Activated CD4-positive, alpha-beta T cell treated with anti-CD3 and anti-CD28 coated beads for 36 hours (primary cell): ENCODE data around the gene LRRN3. TPM values are rescaled to one million over a fixed set of nuclear protein-coding genes. Genes with fewer than 3 reads are reported as not detected.

ENCODE experiments used
- ATAC-seq: fragments of 200-7000 bp; cut with Tn5 transposase; one replicate; pipeline ENCODE4 v1.10.0; 2021; ENCODE audit warnings: mild to moderate bottlenecking, moderate library complexity
- CTCF ChIA-PET: fragments of 350-600 bp; sonication (Branson Sonifier 250); formaldehyde crosslinking; loops from one replicate; lab custom pipeline; 2021; ENCODE audit warnings: antibody characterized with exemption; lab: Charles Lee
- POLR2A ChIA-PET: fragments of 350-600 bp; sonication (Branson Sonifier 250); formaldehyde crosslinking; loops from one replicate; lab custom pipeline; 2021; ENCODE audit warnings: antibody characterized with exemption, inconsistent platforms; lab: Charles Lee
- DNase-seq: peaks from one replicate; pipeline ENCODE4 v3.0.0-alpha.2; 2020
- H3K27ac Mint-ChIP-seq: one replicate; pipeline ENCODE4 v1.8.0; 2021; ENCODE audit warnings: mixed read lengths
- H3K27me3 Mint-ChIP-seq: one replicate; pipeline ENCODE4 v1.8.0; 2021; ENCODE audit warnings: mixed read lengths
- H3K36me3 Mint-ChIP-seq: one replicate; pipeline ENCODE4 v1.8.0; 2021; ENCODE audit warnings: low read depth, mixed read lengths
- H3K4me1 Mint-ChIP-seq: one replicate; pipeline ENCODE4 v1.8.0; 2021; ENCODE audit warnings: mixed read lengths
- H3K4me3 Mint-ChIP-seq: one replicate; pipeline ENCODE4 v1.8.0; 2021; ENCODE audit warnings: mild to moderate bottlenecking, moderate library complexity, mixed read lengths
- H3K9me3 Mint-ChIP-seq: one replicate; pipeline ENCODE4 v1.8.0; 2021; ENCODE audit warnings: low read depth, mixed read lengths
- intact Hi-C, 2 experiments: fragments of 100-400 bp; cut with DNase I in 1 of 2; cut with micrococcal nuclease in 1 of 2; formaldehyde crosslinking; loops; one replicate each; pipeline versions ENCODE4 v1.14.2 to v1.15.1; 2022 to 2024; cut with DNase I, micrococcal nuclease
- total RNA-seq, 2 experiments: library from RNA; stranded (reverse); gene quantifications; one replicate each; pipeline ENCODE4 v1.2.3, GENCODE V29; 2021

Gene LRRN3
- total RNA-seq, 2 experiments from 2014 or later, result 6.7 to 8.0 TPM

DNA sequence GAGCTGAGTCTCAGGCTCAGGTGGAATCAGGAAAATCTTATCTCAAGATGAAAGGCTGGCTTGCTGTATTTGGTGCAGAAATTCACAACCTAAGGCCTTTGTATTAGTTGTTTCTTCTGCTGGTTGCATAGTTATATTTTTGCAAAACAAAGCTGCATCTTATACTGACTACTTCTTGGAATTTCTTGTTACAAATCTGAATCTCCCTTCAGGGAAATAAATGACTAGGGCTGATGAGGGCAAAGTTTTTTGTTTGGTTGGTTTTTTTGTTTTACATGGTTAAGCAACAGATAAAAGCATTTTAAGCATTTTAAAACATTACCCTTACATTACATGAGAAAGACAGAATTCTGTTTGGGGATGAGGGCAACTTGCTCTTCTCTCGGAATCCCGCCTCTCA is 13.9 kb upstream of the LRRN3 start:
- peak overlapping the region; percentile 52 for H3K27ac Mint-ChIP-seq
- no peak overlapping the region for H3K4me3 Mint-ChIP-seq
- intact Hi-C loops, result no loop called here

DNA sequence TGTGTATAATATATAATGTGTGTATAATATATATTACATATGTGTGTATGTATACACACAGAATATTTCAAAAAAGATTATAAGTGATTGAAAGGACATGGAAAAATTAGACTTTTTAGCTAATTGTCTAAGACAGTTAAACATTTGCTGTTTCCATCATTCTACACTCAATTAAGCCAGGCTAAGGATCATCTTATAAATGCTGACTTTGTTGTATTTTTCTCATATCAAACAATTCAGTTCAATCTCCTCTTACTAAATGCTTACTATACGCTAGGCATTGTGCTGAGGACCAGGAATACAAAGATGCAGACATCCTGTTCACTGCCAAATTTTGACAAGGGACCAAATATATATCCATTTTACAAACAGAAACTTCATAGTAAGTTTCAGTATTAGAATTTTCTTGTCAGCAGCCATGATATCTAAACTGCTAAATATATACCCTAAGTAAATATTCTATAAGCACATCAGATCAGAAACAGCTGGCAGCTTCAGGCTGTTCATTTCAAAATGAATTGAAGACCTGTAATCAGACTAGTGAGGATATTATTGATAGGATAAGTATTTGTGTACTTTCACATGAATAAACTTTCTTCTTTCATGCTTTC is 10.3 kb upstream of the LRRN3 start:
- ChIA-PET POLR2A (no interaction called here), CTCF (interaction anchor here (1.8 to 4.9 kb wide), 2 partner anchors 12 to 18 kb away, joined by 4 to 20 read pairs; no protein-coding TSS in a partner anchor)
- H3K27me3 Mint-ChIP-seq, result no peaks in the 10 kb centered on the region
- ATAC-seq (no peak), DNase-seq (no peak)
- intact Hi-C loops, result no loop called here
- peaks cover 77% of the 10 kb centered on the region for H3K4me1 Mint-ChIP-seq
- peaks cover 3% of the 10 kb centered on the region for H3K9me3 Mint-ChIP-seq
- H3K27ac Mint-ChIP-seq, result peak overlapping the region; percentile 43
- H3K4me3 Mint-ChIP-seq, result no peak overlapping the region
- peaks cover 8% of the 10 kb centered on the region for H3K36me3 Mint-ChIP-seq

More for the DNA sequence above, 13.9 kb upstream of the LRRN3 start:
- CTCF ChIA-PET, result interaction anchor here (0.8 to 1.7 kb wide), 4 partner anchors 22 to 61 kb away, joined by 3 to 9 read pairs (median 4); no protein-coding TSS in a partner anchor
- H3K4me1 Mint-ChIP-seq, result peaks cover 72% of the 10 kb centered on the region
- H3K36me3 Mint-ChIP-seq, result peaks cover 1% of the 10 kb centered on the region
- H3K27me3 Mint-ChIP-seq, result no peaks in the 10 kb centered on the region
- POLR2A ChIA-PET, result no interaction called here
- no peak for DNase-seq
- ATAC-seq, result no peak
- peaks cover 2% of the 10 kb centered on the region for H3K9me3 Mint-ChIP-seq

GRCh38 chr7:111081546-111082267 is 9.2 kb upstream of the LRRN3 start:
- ATAC-seq (peak; percentile 43), DNase-seq (no peak)
- Mint-ChIP-seq H3K27ac (peak overlapping the region; percentile 89), H3K9me3 (peaks cover 3% of the 10 kb centered on the region), H3K4me1 (peaks cover 74% of the 10 kb centered on the region), H3K4me3 (peak overlapping the region; percentile 44), H3K27me3 (no peaks in the 10 kb centered on the region), H3K36me3 (peaks cover 8% of the 10 kb centered on the region)
- ChIA-PET POLR2A (no interaction called here), CTCF (interaction anchor here (0.9 to 4.9 kb wide), 3 partner anchors 11 to 54 kb away, joined by 3 to 20 read pairs (median 4); no protein-coding TSS in a partner anchor)
- intact Hi-C loops, result loop anchor here in 1 of 2 experiments (2.0 kb wide), 1 partner anchor 53 kb away; no protein-coding TSS in a partner anchor

DNA sequence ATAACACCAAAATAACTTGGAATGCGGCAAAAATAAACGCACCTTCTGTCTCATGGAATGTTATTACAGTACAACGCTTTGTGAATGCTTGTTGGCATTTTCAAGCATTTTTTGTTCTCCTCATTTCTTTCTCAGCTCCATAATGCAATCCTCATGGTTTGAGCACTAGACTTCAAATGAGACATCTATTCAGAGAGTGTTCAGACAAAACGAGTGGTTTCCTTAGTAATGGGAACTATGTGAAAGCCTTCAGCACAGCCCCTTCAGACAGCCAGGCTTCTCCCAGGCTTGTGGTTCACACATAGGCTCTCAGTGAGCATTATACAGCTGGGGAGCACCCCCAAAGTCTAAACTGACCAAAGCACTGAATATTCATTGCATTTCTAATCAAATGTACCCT is 8.6 kb upstream of the LRRN3 start:
- peaks cover 8% of the 10 kb centered on the region for H3K36me3 Mint-ChIP-seq
- no peak for ATAC-seq
- H3K9me3 Mint-ChIP-seq, result peaks cover 3% of the 10 kb centered on the region
- intact Hi-C loops, result loop anchor here in 1 of 2 experiments (2.0 kb wide), 1 partner anchor 54 kb away; no protein-coding TSS in a partner anchor
- POLR2A ChIA-PET, result interaction anchor here (1.3 kb wide), 1 partner anchor 53 kb away, joined by 6 read pairs; no protein-coding TSS in a partner anchor
- H3K4me1 Mint-ChIP-seq, result peaks cover 72% of the 10 kb centered on the region
- H3K4me3 Mint-ChIP-seq, result peak overlapping the region; percentile 44
- no peaks in the 10 kb centered on the region for H3K27me3 Mint-ChIP-seq
- CTCF ChIA-PET, result interaction anchor here (1.3 to 4.9 kb wide), 5 partner anchors 10 to 56 kb away, joined by 4 to 20 read pairs (median 7); no protein-coding TSS in a partner anchor
- DNase-seq, result no peak
- H3K27ac Mint-ChIP-seq, result peak overlapping the region; percentile 89

DNA sequence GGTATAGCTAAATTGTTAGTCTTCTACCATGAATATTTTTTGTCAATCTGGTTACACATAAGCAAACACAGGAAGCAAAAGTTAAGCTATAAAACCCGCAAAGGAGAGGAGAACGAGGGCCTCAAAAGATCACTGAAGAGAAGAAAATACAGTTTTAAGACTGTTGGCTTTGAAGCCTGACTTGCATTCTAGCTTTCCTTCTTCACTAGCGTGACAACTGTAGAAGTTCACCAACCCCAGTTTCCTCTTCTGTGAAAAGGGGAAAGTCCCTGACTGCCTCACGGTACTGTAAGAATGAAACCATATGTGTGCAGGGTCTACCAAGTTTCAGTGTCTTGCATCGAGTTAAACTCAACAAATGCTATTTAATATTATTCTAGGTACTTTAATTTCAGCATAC is 7.5 kb upstream of the LRRN3 start:
- peaks cover 3% of the 10 kb centered on the region for H3K9me3 Mint-ChIP-seq
- H3K4me3 Mint-ChIP-seq, result peak overlapping the region; percentile 49
- no peaks in the 10 kb centered on the region for H3K27me3 Mint-ChIP-seq
- POLR2A ChIA-PET, result interaction anchor here (0.6 to 1.3 kb wide), 4 partner anchors 11 to 58 kb away, joined by 3 to 6 read pairs (median 4); no protein-coding TSS in a partner anchor
- peaks cover 8% of the 10 kb centered on the region for H3K36me3 Mint-ChIP-seq
- CTCF ChIA-PET, result interaction anchor here (1.0 to 4.9 kb wide), 6 partner anchors 9 to 57 kb away, joined by 4 to 20 read pairs (median 6); no protein-coding TSS in a partner anchor
- intact Hi-C loops, result loop anchor here (1.0 to 2.0 kb wide), 6 partner anchors 9 to 164 kb away; no protein-coding TSS in a partner anchor
- DNase-seq (peak; percentile 60), ATAC-seq (peak; percentile 84)
- H3K4me1 Mint-ChIP-seq, result peaks cover 78% of the 10 kb centered on the region
- peak overlapping the region; percentile 89 for H3K27ac Mint-ChIP-seq

GRCh38 chr7:111085356-111085755 is 5.6 kb upstream of the LRRN3 start:
- ATAC-seq, result no peak
- intact Hi-C loops, result no loop called here
- Mint-ChIP-seq H3K27ac (peak overlapping the region; percentile 82), H3K4me3 (no peak overlapping the region), H3K4me1 (peaks cover 88% of the 10 kb centered on the region), H3K9me3 (peaks cover 3% of the 10 kb centered on the region), H3K36me3 (peaks cover 8% of the 10 kb centered on the region), H3K27me3 (no peaks in the 10 kb centered on the region)
- CTCF ChIA-PET, result interaction anchor here (1.9 to 4.9 kb wide), 2 partner anchors 10 to 13 kb away, joined by 5 to 20 read pairs; no protein-coding TSS in a partner anchor
- no peak for DNase-seq
- POLR2A ChIA-PET, result interaction anchor here (0.7 to 1.1 kb wide), 2 partner anchors 56 to 504 kb away, joined by 3 to 4 read pairs; no protein-coding TSS in a partner anchor

- H3K4me1 Mint-ChIP-seq, result peaks cover 86% of the 10 kb centered on the region
Observed at GRCh38 chr7:111086532-111086931, 4.4 kb upstream of the LRRN3 start.

GRCh38 chr7:111088328-111088727 is 2.6 kb upstream of the LRRN3 start:
- Mint-ChIP-seq H3K9me3 (peaks cover 3% of the 10 kb centered on the region), H3K4me3 (no peak overlapping the region), H3K4me1 (peaks cover 85% of the 10 kb centered on the region), H3K27ac (peak overlapping the region; percentile 34), H3K27me3 (no peaks in the 10 kb centered on the region), H3K36me3 (peaks cover 8% of the 10 kb centered on the region)
- POLR2A ChIA-PET, result no interaction called here
- CTCF ChIA-PET, result interaction anchor here (1.0 kb wide), 2 partner anchors 11 to 14 kb away, joined by 4 read pairs; no protein-coding TSS in a partner anchor
- intact Hi-C loops, result no loop called here
- ATAC-seq (no peak), DNase-seq (no peak)

More at GRCh38 chr7:111086532-111086931, 4.4 kb upstream of the LRRN3 start:
- intact Hi-C loops, result no loop called here
- CTCF ChIA-PET, result interaction anchor here (0.7 to 1.9 kb wide), 7 partner anchors 9 to 511 kb away, joined by 3 to 5 read pairs (median 3); no protein-coding TSS in a partner anchor
- Mint-ChIP-seq H3K9me3 (peaks cover 3% of the 10 kb centered on the region), H3K27me3 (no peaks in the 10 kb centered on the region), H3K36me3 (peaks cover 8% of the 10 kb centered on the region), H3K27ac (peak overlapping the region; percentile 91), H3K4me3 (peak overlapping the region; percentile 34)
- ATAC-seq (peak; percentile 45), DNase-seq (peak; percentile 33)
- POLR2A ChIA-PET, result no interaction called here

- ChIA-PET POLR2A (no interaction called here), CTCF (interaction anchor here (0.7 to 1.5 kb wide), 5 partner anchors 9 to 556 kb away, joined by 3 to 6 read pairs (median 3); no protein-coding TSS in a partner anchor)
- no peak overlapping the region for H3K4me3 Mint-ChIP-seq
- H3K27ac Mint-ChIP-seq, result peak overlapping the region; percentile 80
- peaks cover 3% of the 10 kb centered on the region for H3K9me3 Mint-ChIP-seq
- intact Hi-C loops, result loop anchor here (2.0 to 5.0 kb wide), 6 partner anchors 397 to 1362 kb away; partner anchors contain the start of genes IMMP2L (in 2 of the 2) and IFRD1 (in 1 of the 2)
- no peaks in the 10 kb centered on the region for H3K27me3 Mint-ChIP-seq
- peaks cover 86% of the 10 kb centered on the region for H3K4me1 Mint-ChIP-seq
- no peak for ATAC-seq
- H3K36me3 Mint-ChIP-seq, result peaks cover 7% of the 10 kb centered on the region
- no peak for DNase-seq
Observed at GRCh38 chr7:111089822-111090426, 1.0 kb upstream of the LRRN3 start.

- peaks cover 3% of the 10 kb centered on the region for H3K36me3 Mint-ChIP-seq
- ChIA-PET CTCF (interaction anchor here (0.6 to 2.5 kb wide), 8 partner anchors 8 to 517 kb away, joined by 3 to 10 read pairs (median 4); no protein-coding TSS in a partner anchor), POLR2A (interaction anchor here (1.1 kb wide), 1 partner anchor 80 kb away, joined by 6 read pairs; no protein-coding TSS in a partner anchor)
- no peaks in the 10 kb centered on the region for H3K27me3 Mint-ChIP-seq
- H3K9me3 Mint-ChIP-seq, result no peaks in the 10 kb centered on the region
- ATAC-seq, result peak; percentile 11
- DNase-seq, result no peak
- H3K4me3 Mint-ChIP-seq, result peak overlapping the region; percentile 82
- peaks cover 85% of the 10 kb centered on the region for H3K4me1 Mint-ChIP-seq
- intact Hi-C loops, result loop anchor here (2.0 to 5.0 kb wide), 7 partner anchors 47 to 1361 kb away; partner anchors contain the start of genes IMMP2L (in 2 of the 2) and IFRD1 (in 1 of the 2)
- peak overlapping the region; percentile 80 for H3K27ac Mint-ChIP-seq
Observed at GRCh38 chr7:111091593-111092358, 849 bp downstream of the LRRN3 start.
